ENCODE data around the gene TFDP1. TPM values are rescaled to one million over a fixed set of nuclear protein-coding genes. Genes with fewer than 3 reads are reported as not detected.

The TFDP1 gene
- total and polyA plus RNA-seq, 2 of the 4 experiments (the other 2 are of a cell fraction): 59.3 to 97.0 TPM

GRCh38 chr13:113630804-113631203 lies 46.3 kb downstream of the TFDP1 start:
- dilution Hi-C loops (cut with HindIII; ENCODE audit: low sequenced_read_pairs, unreplicated experiment): no loop called here
- Histone ChIP-seq H4K91ac (ENCODE audit: insufficient read depth, low read depth, low read length) (no peak overlapping the region), H2AK9ac (replicated peaks; ENCODE audit: low read depth, low read length, poor library complexity) (no peak overlapping the region), H3K27ac (ENCODE audit: insufficient read depth, low read length) (no peak overlapping the region), H3K23ac (ENCODE audit: low read depth, low read length) (no peak overlapping the region), H2BK120ac (ENCODE audit: low read depth, low read length) (no peak overlapping the region), H3K4ac (ENCODE audit: low read depth, low read length) (no peak overlapping the region), H2AK5ac (ENCODE audit: low read depth, low read length) (no peak overlapping the region), H3K9me3 (ENCODE audit: control insufficient read depth, insufficient read depth, low read length) (no peaks in the 10 kb centered on the region), H3K18ac (ENCODE audit: low read depth, low read length) (no peak overlapping the region), H2BK5ac (ENCODE audit: low read depth, low read length, poor library complexity, severe bottlenecking) (no peak overlapping the region), H3K9ac (ENCODE audit: low read depth, low read length) (no peak overlapping the region), H3K4me1 (ENCODE audit: control insufficient read depth, insufficient read depth, low read length) (peaks cover 10% of the 10 kb centered on the region), H3K9me1 (ENCODE audit: insufficient read depth, low read length) (peaks cover 18% of the 10 kb centered on the region), H2BK20ac (ENCODE audit: low read depth, low read length) (no peak overlapping the region), H4K8ac (ENCODE audit: low read depth in 2 of 2, low read length in 2 of 2) (no peak overlapping the region), H3K36me3 (ENCODE audit: control insufficient read depth, insufficient read depth, low read length) (peaks cover 53% of the 10 kb centered on the region), H2AFZ (replicated peaks; ENCODE audit: low read length, poor library complexity) (no peak overlapping the region), H4K5ac (ENCODE audit: low read depth, low read length) (no peak overlapping the region), H3K56ac (ENCODE audit: extremely low read depth, insufficient read depth, low read length) (no peak overlapping the region), H2BK15ac (ENCODE audit: low read depth, low read length) (no peak overlapping the region), H4K20me1 (ENCODE audit: insufficient read depth, low read length) (peaks cover 34% of the 10 kb centered on the region), H3K4me2 (ENCODE audit: low read depth, low read length) (no peak overlapping the region), H3K27me3 (ENCODE audit: control insufficient read depth, insufficient read depth, low read length) (no peaks in the 10 kb centered on the region), H3K4me3 (ENCODE audit: insufficient read depth, low read depth, low read length) (no peak overlapping the region), H3K79me1 (ENCODE audit: low read depth in 1 of 2, low read length in 2 of 2) (peaks cover 28 to 80% of the 10 kb centered on the region in 2 experiments), H3K14ac (replicated peaks; ENCODE audit: low read depth, low read length) (no peak overlapping the region)
- BruUV-seq (replicated peaks): no TSS peak
- DNase-seq (no peak), ATAC-seq (ENCODE audit: low read depth) (no peak)
- ChIA-PET POLR2A (ENCODE audit: unreplicated experiment) (no interaction called here), CTCF (no interaction called here)
- TF ChIP-seq, protein P1, sequence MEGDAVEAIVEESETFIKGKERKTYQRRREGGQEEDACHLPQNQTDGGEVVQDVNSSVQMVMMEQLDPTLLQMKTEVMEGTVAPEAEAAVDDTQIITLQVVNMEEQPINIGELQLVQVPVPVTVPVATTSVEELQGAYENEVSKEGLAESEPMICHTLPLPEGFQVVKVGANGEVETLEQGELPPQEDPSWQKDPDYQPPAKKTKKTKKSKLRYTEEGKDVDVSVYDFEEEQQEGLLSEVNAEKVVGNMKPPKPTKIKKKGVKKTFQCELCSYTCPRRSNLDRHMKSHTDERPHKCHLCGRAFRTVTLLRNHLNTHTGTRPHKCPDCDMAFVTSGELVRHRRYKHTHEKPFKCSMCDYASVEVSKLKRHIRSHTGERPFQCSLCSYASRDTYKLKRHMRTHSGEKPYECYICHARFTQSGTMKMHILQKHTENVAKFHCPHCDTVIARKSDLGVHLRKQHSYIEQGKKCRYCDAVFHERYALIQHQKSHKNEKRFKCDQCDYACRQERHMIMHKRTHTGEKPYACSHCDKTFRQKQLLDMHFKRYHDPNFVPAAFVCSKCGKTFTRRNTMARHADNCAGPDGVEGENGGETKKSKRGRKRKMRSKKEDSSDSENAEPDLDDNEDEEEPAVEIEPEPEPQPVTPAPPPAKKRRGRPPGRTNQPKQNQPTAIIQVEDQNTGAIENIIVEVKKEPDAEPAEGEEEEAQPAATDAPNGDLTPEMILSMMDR (conservative IDR thresholded peaks at IDR 0.05; ENCODE audit: low read depth, low read length): no peak
- no peak for TF ChIP-seq CHD1 (IDR thresholded peaks at IDR 0.05; ENCODE audit: low read depth, low read length)
- TF ChIP-seq RAD21 (IDR thresholded peaks at IDR 0.05; ENCODE audit: low read length): no peak
- TF ChIP-seq MAZ (IDR thresholded peaks at IDR 0.05; ENCODE audit: borderline replicate concordance, low read depth, low read length): no peak
- TF ChIP-seq, protein P2, sequence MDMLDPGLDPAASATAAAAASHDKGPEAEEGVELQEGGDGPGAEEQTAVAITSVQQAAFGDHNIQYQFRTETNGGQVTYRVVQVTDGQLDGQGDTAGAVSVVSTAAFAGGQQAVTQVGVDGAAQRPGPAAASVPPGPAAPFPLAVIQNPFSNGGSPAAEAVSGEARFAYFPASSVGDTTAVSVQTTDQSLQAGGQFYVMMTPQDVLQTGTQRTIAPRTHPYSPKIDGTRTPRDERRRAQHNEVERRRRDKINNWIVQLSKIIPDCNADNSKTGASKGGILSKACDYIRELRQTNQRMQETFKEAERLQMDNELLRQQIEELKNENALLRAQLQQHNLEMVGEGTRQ (IDR thresholded peaks at IDR 0.05; ENCODE audit: low read depth, low read length): no peak
- no peak for TF ChIP-seq MXI1 (IDR thresholded peaks at IDR 0.05; ENCODE audit: borderline replicate concordance, low read depth, low read length)
- no peak for TF ChIP-seq BHLHE40 (IDR thresholded peaks at IDR 0.05; ENCODE audit: low read depth, low read length)
- TF ChIP-seq, protein P3, sequence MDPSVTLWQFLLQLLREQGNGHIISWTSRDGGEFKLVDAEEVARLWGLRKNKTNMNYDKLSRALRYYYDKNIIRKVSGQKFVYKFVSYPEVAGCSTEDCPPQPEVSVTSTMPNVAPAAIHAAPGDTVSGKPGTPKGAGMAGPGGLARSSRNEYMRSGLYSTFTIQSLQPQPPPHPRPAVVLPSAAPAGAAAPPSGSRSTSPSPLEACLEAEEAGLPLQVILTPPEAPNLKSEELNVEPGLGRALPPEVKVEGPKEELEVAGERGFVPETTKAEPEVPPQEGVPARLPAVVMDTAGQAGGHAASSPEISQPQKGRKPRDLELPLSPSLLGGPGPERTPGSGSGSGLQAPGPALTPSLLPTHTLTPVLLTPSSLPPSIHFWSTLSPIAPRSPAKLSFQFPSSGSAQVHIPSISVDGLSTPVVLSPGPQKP (IDR thresholded peaks at IDR 0.05; ENCODE audit: borderline replicate concordance, low read depth, low read length): no peak
- TF ChIP-seq SMC3 (IDR thresholded peaks at IDR 0.05; ENCODE audit: low read depth, low read length): no peak
- TF ChIP-seq MAFK (IDR thresholded peaks at IDR 0.05; ENCODE audit: low read depth, low read length): no peak
- TF ChIP-seq FOS (IDR thresholded peaks at IDR 0.05; ENCODE audit: low read depth, low read length): no peak
- in situ Hi-C loops (cut with MboI; ENCODE audit: low sequenced_read_pairs): no loop called here
- intact Hi-C loops (cut with micrococcal nuclease): no loop called here
- WGBS, 2 experiments (ENCODE audit: extremely low coverage in 2 of 2, insufficient read length in 1 of 2): 100% methylated on average over 2 of the region's 6 CpGs; no CpG with 5 or more reads in 1 of the 2 experiments
